HepG2 (cell line): ENCODE data around the gene L3MBTL4. TPM values are rescaled to one million over a fixed set of nuclear protein-coding genes. Genes with fewer than 3 reads are reported as not detected.

Source experiments
- ATAC-seq: fragments of 200-7000 bp; cut with Tn5 transposase; 3 replicates; pipeline ENCODE4 v1.9.1; 2020; ENCODE audit warnings: mild to moderate bottlenecking, moderate library complexity
- BruUV-seq: library from RNA; stranded (reverse); fragments of 400-500 nt; replicated peaks from 2 replicates; lab custom pipeline; 2021; lab: Mats Ljungman, UMichigan
- CTCF ChIA-PET: fragments of 300-600 bp; formaldehyde crosslinking; extraction: SDS; loops from one replicate; lab custom pipeline; 2021; ENCODE audit warnings: low total read pairs, inconsistent platforms, low intra/inter-chr PET ratio; lab: Yijun Ruan, JAX
- POLR2A ChIA-PET: fragments of 350-600 bp; sonication (Branson Sonifier 250); formaldehyde crosslinking; loops from one replicate; lab custom pipeline; 2020; ENCODE audit warnings: antibody characterized with exemption, inconsistent platforms; lab: Yijun Ruan, JAX
- DNase-seq: peaks from one replicate; pipeline ENCODE4 v3.0.0-alpha.2; 2015; ENCODE audit warnings: low spot score
- FAIRE-seq: peaks from 3 replicates; lab custom pipeline; 2011; peaks lifted over from hg19 to GRCh38; lab: Jason Lieb, UNC
- H2AFZ ChIP-seq: one replicate; pipeline ENCODE4 v1.6.1; 2011; ENCODE audit warnings: low read length, inconsistent platforms
- H3K27ac ChIP-seq: fragments of 300-600 bp; 3 replicates; pipeline ENCODE4 v1.8.0; 2011; ENCODE audit warnings: mixed run types, mild to moderate bottlenecking, mixed read lengths, low read length, inconsistent platforms; ENCODE audit not compliant: insufficient read depth; ENCODE audit errors: extremely low read length
- H3K27me3 ChIP-seq, 2 experiments: fragments of 200-600 bp in 1 of 2; 2 replicates in 1 of 2; 3 replicates in 1 of 2; pipeline versions ENCODE4 v1.6.0 to v1.8.0; 2011; ENCODE audit warnings: low read length in 2 of 2, mild to moderate bottlenecking in 2 of 2, moderate library complexity in 2 of 2, inconsistent platforms in 1 of 2; ENCODE audit not compliant: insufficient read depth in 2 of 2, control insufficient read depth in 1 of 2
- H3K36me3 ChIP-seq, 2 experiments: fragments of 200-600 bp in 1 of 2; replicated peaks in 1 of 2; 2 replicates in 1 of 2; 3 replicates in 1 of 2; pipeline versions ENCODE4 v1.5.1 to v1.8.0; 2011; ENCODE audit warnings: low read length in 2 of 2, inconsistent platforms in 1 of 2; ENCODE audit not compliant: insufficient read depth in 2 of 2, control insufficient read depth in 1 of 2
- H3K4me1 ChIP-seq: 2 replicates; pipeline ENCODE4 v1.5.1; 2012; ENCODE audit warnings: low read length, inconsistent platforms; ENCODE audit not compliant: insufficient read depth
- H3K4me2 ChIP-seq: 2 replicates; pipeline ENCODE4 v1.6.0; 2011; ENCODE audit warnings: low read depth, low read length, inconsistent platforms
- H3K4me3 ChIP-seq, 3 experiments: fragments of 200-600 bp in 1 of 3; sonication (generic), shearing (Covaris generic) in 1 of 3; replicated peaks in 1 of 3; 2 replicates each; pipeline ENCODE4 v1.5.1; 2011 to 2016; ENCODE audit warnings: low read length in 3 of 3, inconsistent platforms in 2 of 3, low read depth in 2 of 3, mild to moderate bottlenecking in 2 of 3, control low read depth in 1 of 3, mixed read lengths in 1 of 3; ENCODE audit not compliant: insufficient read depth in 1 of 3
- H3K79me2 ChIP-seq: one replicate; pipeline ENCODE4 v1.6.1; 2011; ENCODE audit warnings: low read length, inconsistent platforms; ENCODE audit not compliant: insufficient read depth
- H3K9ac ChIP-seq: 2 replicates; pipeline ENCODE4 v1.6.0; 2011; ENCODE audit warnings: mild to moderate bottlenecking, low read depth, low read length, inconsistent platforms; ENCODE audit not compliant: insufficient read depth
- H3K9me3 ChIP-seq: 2 replicates; pipeline ENCODE4 v1.5.1; 2012; ENCODE audit warnings: mild to moderate bottlenecking, low read length
- H4K20me1 ChIP-seq: 2 replicates; pipeline ENCODE4 v1.6.0; 2011; ENCODE audit warnings: inconsistent platforms, mild to moderate bottlenecking, low read length, moderate library complexity; ENCODE audit not compliant: insufficient read depth
- CREB1 ChIP-seq, 2 experiments: fragments of 450-650 bp in 1 of 2; IDR thresholded peaks; 2 replicates each; pipeline ENCODE4 v1.6.1; 2016 to 2017; ENCODE audit warnings: control low read depth in 1 of 2, mild to moderate bottlenecking in 1 of 2, missing compliant biosample characterization in 1 of 2, missing genetic modification characterization in 1 of 2
- DRAP1 ChIP-seq: IDR thresholded peaks from 2 replicates; pipeline ENCODE4 v1.6.1; 2016; ENCODE audit warnings: missing genetic modification reagents, missing compliant biosample characterization
- REPIN1 ChIP-seq: sonication (generic); formaldehyde crosslinking; IDR thresholded peaks from 2 replicates; pipeline ENCODE4 v1.8.0; 2022; ENCODE audit warnings: missing genetic modification reagents, low read depth, mild to moderate bottlenecking, borderline replicate concordance
- SMARCC2 ChIP-seq: fragments of 450-650 bp; IDR thresholded peaks from 2 replicates; pipeline ENCODE4 v1.6.1; 2017; ENCODE audit warnings: antibody characterized with exemption, mild to moderate bottlenecking
- ZBTB20 ChIP-seq: sonication (generic); formaldehyde crosslinking; IDR thresholded peaks from 2 replicates; pipeline ENCODE4 v1.8.1; 2023; ENCODE audit warnings: missing genetic modification reagents, low read depth, mild to moderate bottlenecking, borderline replicate concordance
- ZIK1 ChIP-seq: sonication (generic); formaldehyde crosslinking; IDR thresholded peaks from 2 replicates; pipeline ENCODE4 v1.5.0; 2020; ENCODE audit warnings: mild to moderate bottlenecking, low read depth, missing genetic modification reagents, borderline replicate concordance
- ZNF362 ChIP-seq: sonication (generic); formaldehyde crosslinking; IDR thresholded peaks from 2 replicates; pipeline ENCODE4 v1.4.0; 2020; ENCODE audit warnings: missing genetic modification reagents, mild to moderate bottlenecking, borderline replicate concordance
- WGBS: methylation state at CpG from one replicate; pipeline ENCODE4 v1.1.6; 2017; ENCODE audit warnings: low lambda C conversion rate; 5-methylcytosine and 5-hydroxymethylcytosine counted together
- in situ Hi-C: cut with HindIII; loops from 2 replicates; pipeline ENCODE4 v1.10.0; 2017; ENCODE audit warnings: low pct_unique_long_range_greater_than_20kb; ENCODE audit not compliant: extremely low pct_ligation_motif_present
- intact Hi-C: fragments of 100-400 bp; cut with micrococcal nuclease; formaldehyde crosslinking; loops from one replicate; pipeline ENCODE4 v1.10.0; 2022; ENCODE audit not compliant: unreplicated experiment
- polyA plus RNA-seq, 8 experiments: library from polyadenylated mRNA; depleted of rRNA in 3 of 8; stranded (reverse) in 7 of 8; unstranded in 1 of 8; fragments of >200 nt; fragmentation: Illumina TruSeq in 4 of 8; extraction: Trizol in 4 of 8; gene quantifications; 2 replicates each; pipeline versions ENCODE4 v1.2.1 to v1.2.3, GENCODE V29; 2011 to 2016; ENCODE audit warnings: low read depth in 4 of 8, missing spikeins in 1 of 8, mixed read lengths in 1 of 8; ENCODE audit not compliant: insufficient read depth in 1 of 8
- total RNA-seq, 5 experiments: library from RNA; depleted of rRNA; stranded (reverse); fragments of >200 nt; fragmentation: Illumina TruSeq; extraction: Trizol; gene quantifications; 2 replicates each; pipeline ENCODE4 v1.2.3, GENCODE V29; 2016; ENCODE audit warnings: low read depth in 1 of 5

Gene L3MBTL4
- total and polyA plus RNA-seq, 2 of the 13 experiments (the other 11 are each of a cell fraction or from before 2014, with no cell fraction given): 10.8 to 13.3 TPM

- Histone ChIP-seq H3K4me2 (no peak overlapping the region), H3K27me3 (no peaks in the 10 kb centered on the region), H3K4me3 (no peak overlapping the region), H2AFZ (no peak overlapping the region), H3K4me1 (peaks cover 79% of the 10 kb centered on the region), H4K20me1 (no peaks in the 10 kb centered on the region), H3K79me2 (peaks cover 66% of the 10 kb centered on the region), H3K36me3 (no peaks in the 10 kb centered on the region), H3K27ac (no peak overlapping the region), H3K9ac (no peak overlapping the region), H3K9me3 (no peaks in the 10 kb centered on the region)
- TF ChIP-seq SMARCC2 (no peak), CREB1 (IDR thresholded peaks at IDR 0.05) (no peak), CREB1 (CRISPR knock-in tag; IDR thresholded peaks at IDR 0.05) (no peak), REPIN1 (CRISPR knock-in tag) (no peak), ZIK1 (no peak), ZNF362 (CRISPR knock-in tag) (no peak), DRAP1 (CRISPR knock-in tag) (no peak), ZBTB20 (CRISPR knock-in tag) (no peak)
- intact Hi-C loops: no loop called here
- DNase-seq (no peak), FAIRE-seq (no peak), ATAC-seq (no peak)
- ChIA-PET POLR2A (interaction anchor here (1.4 kb wide), 1 partner anchor 48 kb away, joined by 3 read pairs; the partner anchor contains the start of gene L3MBTL4), CTCF (no interaction called here)
- BruUV-seq: no TSS peak
- in situ Hi-C loops: loop anchor here (10.0 kb wide), 1 partner anchor 52 kb away; no protein-coding TSS in a partner anchor
- WGBS: 92% methylated on average over 3 of the region's 3 CpGs
These were observed 47.5 kb downstream of the L3MBTL4 start for GRCh38 chr18:6367208-6367607.
